Bronchial epithelial cell (primary cell): Measurements from ENCODE around the gene ACP2. TPM values are rescaled to one million over a fixed set of nuclear protein-coding genes. Genes with fewer than 3 reads are reported as not detected.
A peak's percentile ranks its signal among the peaks of the same experiment; 100 is the strongest.

ENCODE experiments used
- DNase-seq: peaks from one replicate; pipeline ENCODE4 v3.0.0-alpha.2; 2010; ENCODE audit warnings: low read depth
- FAIRE-seq: peaks from 2 replicates; lab custom pipeline; 2011; peaks lifted over from hg19 to GRCh38; lab: Jason Lieb, UNC
- H3K27me3 ChIP-seq: 2 replicates; pipeline ENCODE4 v1.5.1; 2011; ENCODE audit warnings: low read length; ENCODE audit not compliant: control insufficient read depth, insufficient read depth
- H3K36me3 ChIP-seq: 2 replicates; pipeline ENCODE4 v1.5.1; 2011; ENCODE audit warnings: low read length; ENCODE audit not compliant: control insufficient read depth, insufficient read depth
- H3K4me3 ChIP-seq: 2 replicates; pipeline ENCODE4 v1.5.1; 2011; ENCODE audit warnings: mild to moderate bottlenecking, low read depth, low read length, control low read depth
- total RNA-seq: library from RNA; depleted of rRNA; stranded (reverse); fragments of >200 nt; gene quantifications from 2 replicates; pipeline ENCODE4 v1.2.1, GENCODE V29; 2014
- TF ChIP-seq, protein P1 (sequence below): IDR thresholded peaks from 2 replicates; pipeline ENCODE4 v1.5.1; 2011; ENCODE audit warnings: mild to moderate bottlenecking, moderate library complexity, low read length, control low read depth, inconsistent platforms; ENCODE audit not compliant: insufficient read depth, severe bottlenecking

Gene ACP2
- total RNA-seq, 1 donor from 2014 or later, result 8.4 TPM

DNA sequence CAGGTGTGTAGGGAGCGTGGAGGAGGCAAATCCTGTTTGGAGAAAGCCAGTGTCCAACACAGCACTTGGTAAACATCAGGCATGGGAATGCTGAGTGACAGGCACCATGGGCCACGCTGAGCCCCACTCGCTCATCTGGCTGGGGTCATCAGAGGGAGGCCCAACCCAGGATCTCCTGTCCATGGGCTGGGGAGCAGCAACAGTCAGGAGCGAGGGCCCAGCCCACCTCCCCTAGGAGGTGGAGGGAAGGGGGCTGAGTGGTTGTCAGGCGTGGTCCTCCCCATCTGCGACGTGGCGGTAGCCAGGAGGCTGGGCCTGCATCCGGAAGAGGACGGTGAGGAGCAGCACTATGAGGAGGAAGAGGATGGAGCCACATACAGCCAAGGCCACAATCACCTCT lies 8.8 kb downstream of the ACP2 start:
- H3K36me3 ChIP-seq, result peaks cover 20% of the 10 kb centered on the region
- no peak for FAIRE-seq

DNA sequence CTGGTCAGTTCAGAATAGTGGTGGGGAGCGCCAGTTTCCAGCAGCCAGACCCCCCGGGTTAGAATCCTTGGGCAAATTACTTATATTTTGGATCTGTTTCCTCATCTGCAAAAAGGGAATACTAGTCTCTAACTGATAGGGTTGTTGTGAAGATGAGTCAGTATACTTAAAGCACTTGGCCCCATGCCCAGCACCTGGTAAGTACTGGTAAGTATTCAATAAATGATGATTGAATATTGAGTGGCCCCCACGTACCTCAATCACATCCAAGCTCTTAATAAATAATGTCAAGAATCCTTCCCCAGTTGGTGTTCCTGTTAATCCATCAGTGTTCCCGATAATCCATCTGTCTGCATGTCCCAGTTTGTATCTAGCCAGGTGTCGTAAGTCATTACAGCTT lies 12.1 kb downstream of the ACP2 start:
- TF ChIP-seq, protein P1, sequence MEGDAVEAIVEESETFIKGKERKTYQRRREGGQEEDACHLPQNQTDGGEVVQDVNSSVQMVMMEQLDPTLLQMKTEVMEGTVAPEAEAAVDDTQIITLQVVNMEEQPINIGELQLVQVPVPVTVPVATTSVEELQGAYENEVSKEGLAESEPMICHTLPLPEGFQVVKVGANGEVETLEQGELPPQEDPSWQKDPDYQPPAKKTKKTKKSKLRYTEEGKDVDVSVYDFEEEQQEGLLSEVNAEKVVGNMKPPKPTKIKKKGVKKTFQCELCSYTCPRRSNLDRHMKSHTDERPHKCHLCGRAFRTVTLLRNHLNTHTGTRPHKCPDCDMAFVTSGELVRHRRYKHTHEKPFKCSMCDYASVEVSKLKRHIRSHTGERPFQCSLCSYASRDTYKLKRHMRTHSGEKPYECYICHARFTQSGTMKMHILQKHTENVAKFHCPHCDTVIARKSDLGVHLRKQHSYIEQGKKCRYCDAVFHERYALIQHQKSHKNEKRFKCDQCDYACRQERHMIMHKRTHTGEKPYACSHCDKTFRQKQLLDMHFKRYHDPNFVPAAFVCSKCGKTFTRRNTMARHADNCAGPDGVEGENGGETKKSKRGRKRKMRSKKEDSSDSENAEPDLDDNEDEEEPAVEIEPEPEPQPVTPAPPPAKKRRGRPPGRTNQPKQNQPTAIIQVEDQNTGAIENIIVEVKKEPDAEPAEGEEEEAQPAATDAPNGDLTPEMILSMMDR, result no peak
- Histone ChIP-seq H3K36me3 (peaks cover 18% of the 10 kb centered on the region), H3K4me3 (no peak overlapping the region), H3K27me3 (no peaks in the 10 kb centered on the region)
- FAIRE-seq (no peak), DNase-seq (peak; percentile 58)

More for the DNA sequence above, 8.8 kb downstream of the ACP2 start:
- TF ChIP-seq, protein P1, result no peak
- no peak for DNase-seq
- no peaks in the 10 kb centered on the region for H3K27me3 ChIP-seq
- no peak overlapping the region for H3K4me3 ChIP-seq

DNA sequence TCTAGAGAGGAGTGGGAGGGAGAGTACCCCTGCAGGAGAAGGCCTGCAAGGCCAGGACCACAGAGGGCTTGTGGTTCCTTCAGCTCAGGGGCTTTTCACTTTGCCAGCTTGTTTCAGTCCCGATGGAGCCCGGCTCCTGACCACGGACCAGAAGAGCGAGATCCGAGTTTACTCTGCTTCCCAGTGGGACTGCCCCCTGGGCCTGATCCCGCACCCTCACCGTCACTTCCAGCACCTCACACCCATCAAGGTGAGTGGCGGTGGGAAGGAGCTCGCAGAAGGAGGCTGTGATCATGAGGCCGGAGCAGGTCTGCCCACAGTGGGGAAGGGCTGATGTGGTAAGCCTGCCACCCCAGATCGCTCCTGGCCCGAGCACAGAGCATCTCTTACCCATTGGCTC lies 13.5 kb downstream of the ACP2 start:
- DNase-seq (no peak), FAIRE-seq (no peak)
- TF ChIP-seq, protein P1, result no peak
- no peak overlapping the region for H3K4me3 ChIP-seq
- H3K36me3 ChIP-seq, result peaks cover 16% of the 10 kb centered on the region
- H3K27me3 ChIP-seq, result no peaks in the 10 kb centered on the region

DNA sequence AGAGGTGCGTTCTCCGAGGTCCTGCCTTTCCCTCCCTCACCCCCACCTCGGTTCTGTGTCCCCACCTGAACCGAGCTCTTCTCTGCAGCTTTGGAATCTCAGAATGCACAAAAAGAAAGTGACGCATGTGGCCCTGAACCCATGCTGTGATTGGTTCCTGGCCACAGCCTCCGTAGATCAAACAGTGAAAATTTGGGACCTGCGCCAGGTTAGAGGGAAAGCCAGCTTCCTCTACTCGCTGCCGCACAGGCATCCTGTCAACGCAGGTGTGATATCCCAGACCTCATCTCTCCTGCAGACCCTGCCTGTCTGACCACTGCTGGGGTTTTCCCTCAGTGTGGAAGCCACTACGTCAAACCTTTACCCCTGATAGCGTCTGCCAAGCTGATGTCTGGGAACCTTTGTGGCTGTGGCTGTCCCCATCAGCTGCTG lies 13.9 kb downstream of the ACP2 start:
- FAIRE-seq (no peak), DNase-seq (no peak)
- TF ChIP-seq, protein P1, result no peak
- Histone ChIP-seq H3K4me3 (no peak overlapping the region), H3K36me3 (peaks cover 14% of the 10 kb centered on the region), H3K27me3 (no peaks in the 10 kb centered on the region)

DNA sequence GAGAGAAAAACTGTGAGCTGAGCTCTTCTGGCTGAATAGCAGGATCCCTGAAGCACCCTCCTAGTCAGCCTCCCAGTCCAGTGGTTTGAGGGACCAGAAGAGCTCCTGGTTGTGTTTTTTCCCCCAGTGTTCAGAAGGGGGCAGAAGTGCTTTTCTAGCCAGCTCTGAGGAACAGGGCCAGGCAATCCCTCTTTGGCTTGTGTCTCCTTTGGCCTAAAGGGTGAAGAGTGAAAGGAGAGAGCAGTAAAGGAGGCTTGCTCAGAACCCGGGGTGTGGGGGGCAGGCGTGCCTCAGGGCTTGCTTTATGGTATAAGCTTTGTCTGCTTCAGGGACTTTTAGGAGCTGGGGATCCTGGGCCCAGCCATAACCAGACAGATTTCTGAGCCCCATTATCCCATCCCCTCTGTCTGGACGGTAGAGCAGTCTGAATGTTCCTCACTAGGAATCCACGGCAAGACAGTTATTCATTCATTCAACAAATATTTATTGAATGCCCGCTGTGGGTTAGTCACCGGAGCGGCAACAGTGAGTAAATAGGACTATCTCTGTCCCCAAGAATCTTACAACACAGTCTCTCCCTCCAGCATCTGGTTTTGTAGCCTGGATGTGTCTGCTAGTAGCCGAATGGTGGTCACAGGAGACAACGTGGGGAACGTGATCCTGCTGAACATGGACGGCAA lies 14.5 kb downstream of the ACP2 start:
- TF ChIP-seq, protein P1, result peak; percentile 30
- DNase-seq (peak; percentile 72), FAIRE-seq (no peak)
- H3K27me3 ChIP-seq, result no peaks in the 10 kb centered on the region
- H3K4me3 ChIP-seq, result no peak overlapping the region
- H3K36me3 ChIP-seq, result peaks cover 12% of the 10 kb centered on the region

DNA sequence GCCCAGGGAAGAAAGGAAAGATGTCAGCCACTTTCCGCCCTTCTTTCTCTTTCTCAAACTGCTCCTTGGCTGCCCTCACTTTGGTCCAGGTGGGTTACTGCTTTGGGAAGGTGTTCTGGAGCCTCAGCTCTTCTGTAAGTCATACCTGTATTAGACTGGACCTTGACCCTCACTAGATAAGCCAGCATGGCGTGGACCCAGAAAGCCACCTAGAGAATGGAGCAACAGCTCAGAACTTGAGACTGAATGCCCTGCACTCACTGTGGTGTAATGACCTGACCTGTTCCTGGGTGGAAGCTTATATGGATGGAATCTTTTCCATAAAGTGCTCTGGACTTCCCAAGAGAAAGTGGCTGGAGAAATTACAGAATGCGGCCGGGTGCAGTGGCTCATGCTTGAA lies 15.6 kb downstream of the ACP2 start:
- FAIRE-seq (no peak), DNase-seq (no peak)
- peaks cover 11% of the 10 kb centered on the region for H3K36me3 ChIP-seq
- TF ChIP-seq, protein P1, result no peak
- no peaks in the 10 kb centered on the region for H3K27me3 ChIP-seq
- H3K4me3 ChIP-seq, result no peak overlapping the region
